ENCODE results near the gene LDLRAD3. TPM values are rescaled to one million over a fixed set of nuclear protein-coding genes. Genes with fewer than 3 reads are reported as not detected.

The LDLRAD3 gene
- total RNA-seq, 2 experiments from 2014 or later: not detected

- CTCF ChIA-PET: no interaction called here
- no peaks in the 10 kb centered on the region for H3K4me1 Mint-ChIP-seq
- H3K36me3 Mint-ChIP-seq: no peaks in the 10 kb centered on the region
- DNase-seq: no peak
- no peak for ATAC-seq
- no peak overlapping the region for H3K27ac Mint-ChIP-seq
- H3K4me3 Mint-ChIP-seq: no peak overlapping the region
- H3K9me3 Mint-ChIP-seq (ENCODE audit: low read depth): peaks cover 3% of the 10 kb centered on the region
- peaks cover 6% of the 10 kb centered on the region for H3K27me3 Mint-ChIP-seq
Observed at GRCh38 chr11:36066891-36067290, 123.0 kb downstream of the LDLRAD3 start.

- H3K4me3 Mint-ChIP-seq: no peak overlapping the region
- H3K27ac Mint-ChIP-seq: no peak overlapping the region
- peaks cover 6% of the 10 kb centered on the region for H3K27me3 Mint-ChIP-seq
- no peak for DNase-seq
- H3K9me3 Mint-ChIP-seq (ENCODE audit: low read depth): peaks cover 3% of the 10 kb centered on the region
- H3K36me3 Mint-ChIP-seq: no peaks in the 10 kb centered on the region
- H3K4me1 Mint-ChIP-seq: no peaks in the 10 kb centered on the region
- ATAC-seq: no peak
- CTCF ChIA-PET: no interaction called here
Observed at GRCh38 chr11:36069576-36070212, 125.8 kb downstream of the LDLRAD3 start.

GRCh38 chr11:36070213-36070953 is 126.5 kb downstream of the LDLRAD3 start:
- Mint-ChIP-seq H3K4me3 (no peak overlapping the region), H3K9me3 (ENCODE audit: low read depth) (peaks cover 3% of the 10 kb centered on the region), H3K36me3 (no peaks in the 10 kb centered on the region), H3K4me1 (no peaks in the 10 kb centered on the region), H3K27me3 (peaks cover 5% of the 10 kb centered on the region), H3K27ac (no peak overlapping the region)
- CTCF ChIA-PET: no interaction called here
- ATAC-seq (no peak), DNase-seq (no peak)

GRCh38 chr11:36070954-36071330 is 127.1 kb downstream of the LDLRAD3 start:
- H3K27me3 Mint-ChIP-seq: peaks cover 5% of the 10 kb centered on the region

GRCh38 chr11:36071917-36072500 is 128.1 kb downstream of the LDLRAD3 start:
- H3K27ac Mint-ChIP-seq: no peak overlapping the region
- H3K27me3 Mint-ChIP-seq: peaks cover 5% of the 10 kb centered on the region
- H3K9me3 Mint-ChIP-seq (ENCODE audit: low read depth): peaks cover under 1% of the 10 kb centered on the region
- DNase-seq: no peak
- ATAC-seq: no peak
- H3K4me1 Mint-ChIP-seq: no peaks in the 10 kb centered on the region
- CTCF ChIA-PET: no interaction called here
- H3K36me3 Mint-ChIP-seq: no peaks in the 10 kb centered on the region
- no peak overlapping the region for H3K4me3 Mint-ChIP-seq

More at GRCh38 chr11:36070954-36071330, 127.1 kb downstream of the LDLRAD3 start:
- H3K9me3 Mint-ChIP-seq (ENCODE audit: low read depth): peaks cover 3% of the 10 kb centered on the region
- no peaks in the 10 kb centered on the region for H3K36me3 Mint-ChIP-seq
- H3K4me3 Mint-ChIP-seq: no peak overlapping the region
- no peak overlapping the region for H3K27ac Mint-ChIP-seq
- CTCF ChIA-PET: no interaction called here
- DNase-seq (no peak), ATAC-seq (no peak)
- no peaks in the 10 kb centered on the region for H3K4me1 Mint-ChIP-seq

- H3K4me3 Mint-ChIP-seq: no peak overlapping the region
- H3K27me3 Mint-ChIP-seq: peaks cover 5% of the 10 kb centered on the region
- no peaks in the 10 kb centered on the region for H3K9me3 Mint-ChIP-seq (ENCODE audit: low read depth)
- CTCF ChIA-PET: no interaction called here
- H3K27ac Mint-ChIP-seq: no peak overlapping the region
- ATAC-seq: no peak
- DNase-seq: no peak
- H3K36me3 Mint-ChIP-seq: no peaks in the 10 kb centered on the region
- H3K4me1 Mint-ChIP-seq: no peaks in the 10 kb centered on the region
Observed at GRCh38 chr11:36073411-36074203, 129.7 kb downstream of the LDLRAD3 start.

- no peaks in the 10 kb centered on the region for H3K36me3 Mint-ChIP-seq
- DNase-seq: no peak
Observed at GRCh38 chr11:36074941-36075431, 131.1 kb downstream of the LDLRAD3 start.

GRCh38 chr11:36077368-36077767 is 133.5 kb downstream of the LDLRAD3 start:
- no peak for ATAC-seq
- Mint-ChIP-seq H3K9me3 (ENCODE audit: low read depth) (no peaks in the 10 kb centered on the region), H3K27me3 (no peaks in the 10 kb centered on the region), H3K4me3 (no peak overlapping the region), H3K4me1 (no peaks in the 10 kb centered on the region), H3K27ac (no peak overlapping the region), H3K36me3 (no peaks in the 10 kb centered on the region)
- CTCF ChIA-PET: no interaction called here
- no peak for DNase-seq

More at GRCh38 chr11:36074941-36075431, 131.1 kb downstream of the LDLRAD3 start:
- ATAC-seq: no peak
- no peak overlapping the region for H3K27ac Mint-ChIP-seq
- H3K4me1 Mint-ChIP-seq: no peaks in the 10 kb centered on the region
- H3K9me3 Mint-ChIP-seq (ENCODE audit: low read depth): no peaks in the 10 kb centered on the region
- CTCF ChIA-PET: no interaction called here
- H3K4me3 Mint-ChIP-seq: no peak overlapping the region
- peaks cover 3% of the 10 kb centered on the region for H3K27me3 Mint-ChIP-seq

GRCh38 chr11:36077886-36078685 is 134.2 kb downstream of the LDLRAD3 start:
- CTCF ChIA-PET: no interaction called here
- H3K36me3 Mint-ChIP-seq: no peaks in the 10 kb centered on the region
- H3K9me3 Mint-ChIP-seq (ENCODE audit: low read depth): no peaks in the 10 kb centered on the region
- no peaks in the 10 kb centered on the region for H3K27me3 Mint-ChIP-seq
- no peak overlapping the region for H3K4me3 Mint-ChIP-seq
- no peak for DNase-seq
- H3K27ac Mint-ChIP-seq: no peak overlapping the region
- no peaks in the 10 kb centered on the region for H3K4me1 Mint-ChIP-seq
- no peak for ATAC-seq

- ATAC-seq (no peak), DNase-seq (no peak)
- Mint-ChIP-seq H3K4me3 (no peak overlapping the region), H3K36me3 (no peaks in the 10 kb centered on the region), H3K9me3 (ENCODE audit: low read depth) (no peaks in the 10 kb centered on the region), H3K27ac (no peak overlapping the region), H3K27me3 (no peaks in the 10 kb centered on the region), H3K4me1 (no peaks in the 10 kb centered on the region)
- CTCF ChIA-PET: no interaction called here
Observed at GRCh38 chr11:36078686-36079055, 134.8 kb downstream of the LDLRAD3 start.

- Mint-ChIP-seq H3K4me3 (no peak overlapping the region), H3K27ac (no peak overlapping the region), H3K9me3 (ENCODE audit: low read depth) (no peaks in the 10 kb centered on the region), H3K27me3 (no peaks in the 10 kb centered on the region), H3K4me1 (no peaks in the 10 kb centered on the region), H3K36me3 (no peaks in the 10 kb centered on the region)
- CTCF ChIA-PET: no interaction called here
- ATAC-seq (no peak), DNase-seq (no peak)
Observed at GRCh38 chr11:36079878-36080675, 136.2 kb downstream of the LDLRAD3 start.

- Mint-ChIP-seq H3K4me3 (no peak overlapping the region), H3K4me1 (no peaks in the 10 kb centered on the region), H3K27me3 (no peaks in the 10 kb centered on the region), H3K9me3 (ENCODE audit: low read depth) (no peaks in the 10 kb centered on the region), H3K36me3 (no peaks in the 10 kb centered on the region), H3K27ac (no peak overlapping the region)
- no peak for DNase-seq
- ATAC-seq: no peak
- CTCF ChIA-PET: no interaction called here
Observed at GRCh38 chr11:36081274-36081945, 137.5 kb downstream of the LDLRAD3 start.

All from activated CD8-positive, alpha-beta memory T cell treated with anti-CD3 and anti-CD28 coated beads, Interleukin-2, amount 10 ng/mL, durations not matched to agents 7 days and 5 days (primary cell).